ENCODE results near the gene MTF1. TPM values are rescaled to one million over a fixed set of nuclear protein-coding genes. Genes with fewer than 3 reads are reported as not detected.

Gene MTF1
- total RNA-seq, 1 experiment from 2014 or later: 21.2 TPM

- ATAC-seq (no peak), DNase-seq (ENCODE audit: low read depth, low spot score) (no peak)
- Histone ChIP-seq H2AFZ (ENCODE audit: low read depth, low read length, poor library complexity, severe bottlenecking) (no peak overlapping the region), H3K27me3 (ENCODE audit: insufficient read depth, low read length) (no peaks in the 10 kb centered on the region), H3K79me2 (ENCODE audit: insufficient read depth, low read length) (no peaks in the 10 kb centered on the region), H4K20me1 (ENCODE audit: insufficient read depth) (no peaks in the 10 kb centered on the region), H3K36me3 (ENCODE audit: control insufficient read depth in 1 of 2, insufficient read depth in 2 of 2, low read length in 2 of 2) (peaks cover 11 to 35% of the 10 kb centered on the region in 2 experiments), H3K4me2 (ENCODE audit: low read length) (no peak overlapping the region), H3K9me2 (ENCODE audit: insufficient read depth) (no peaks in the 10 kb centered on the region), H3K4me1 (ENCODE audit: control insufficient read depth in 1 of 2, insufficient read depth in 2 of 2, low read length in 2 of 2) (no peaks in the 10 kb centered on the region; a peak in 1 of 4 replicates), H3K27ac (ENCODE audit: low read depth, low read length) (no peak overlapping the region), H3K4me3 (replicated peaks in 1 of 2; ENCODE audit: low read depth in 1 of 2, low read length in 2 of 2) (no peak overlapping the region), H3K9ac (ENCODE audit: low read length) (no peak overlapping the region), H3K9me3 (ENCODE audit: control insufficient read depth in 1 of 2, insufficient read depth in 1 of 2, low read depth in 1 of 2, low read length in 2 of 2) (no peaks in the 10 kb centered on the region)
- ChIA-PET RAD21 (ENCODE audit: low non-redundant PET in 1 of 2, low total read pairs in 2 of 2, uncharacterized antibody in 2 of 2, unreplicated experiment in 2 of 2) (no interaction called here), POLR2A (no interaction called here), CTCF (no interaction called here)
- no TSS peak for BruUV-seq (replicated peaks)
- TF ChIP-seq POLR2AphosphoS5 (IDR thresholded peaks at IDR 0.05; ENCODE audit: low read depth, low read length): no peak
- TF ChIP-seq POLR2A (IDR thresholded peaks at IDR 0.05; ENCODE audit: borderline replicate concordance, extremely low read depth, insufficient read depth, insufficient read length): no peak
- TF ChIP-seq FOSL1 (IDR thresholded peaks at IDR 0.05; ENCODE audit: low read depth): no peak
- TF ChIP-seq EZH2phosphoT487 (IDR thresholded peaks at IDR 0.05; ENCODE audit: borderline replicate concordance): no peak
- no peak for TF ChIP-seq MAX (IDR thresholded peaks at IDR 0.05)
- TF ChIP-seq CTCF (IDR thresholded peaks at IDR 0.05 in 2 of 3, conservative IDR thresholded peaks at IDR 0.05 in 1 of 3; ENCODE audit: borderline replicate concordance in 1 of 3, insufficient read depth in 1 of 3, low read depth in 2 of 3, low read length in 2 of 3): no peak
- TF ChIP-seq EGR1 (IDR thresholded peaks at IDR 0.05; ENCODE audit: low read depth): no peak
- TF ChIP-seq CEBPB (IDR thresholded peaks at IDR 0.05; ENCODE audit: low read depth): no peak
- TF ChIP-seq CBX3 (IDR thresholded peaks at IDR 0.05; ENCODE audit: low read depth): no peak
- no peak for TF ChIP-seq REST (IDR thresholded peaks at IDR 0.05; ENCODE audit: low read depth)
- no peak for TF ChIP-seq EZH2 (IDR thresholded peaks at IDR 0.05)
- no peak for TF ChIP-seq ZBTB33 (IDR thresholded peaks at IDR 0.05; ENCODE audit: extremely low read depth, insufficient replicate concordance, low read length)
- TF ChIP-seq ZNF274 (IDR thresholded peaks at IDR 0.05; ENCODE audit: low read depth, low read length): no peak
- TF ChIP-seq ELF1 (IDR thresholded peaks at IDR 0.05; ENCODE audit: borderline replicate concordance, low read depth): no peak
- TF ChIP-seq ZFX (IDR thresholded peaks at IDR 0.05): no peak
- TF ChIP-seq TCF7L2 (IDR thresholded peaks at IDR 0.05; ENCODE audit: borderline replicate concordance, extremely low read depth, insufficient read depth, insufficient read length): no peak
- no peak for TF ChIP-seq YY1 (IDR thresholded peaks at IDR 0.05; ENCODE audit: extremely low read depth, insufficient replicate concordance, low read depth, low read length)
- no peak for TF ChIP-seq SIN3A (IDR thresholded peaks at IDR 0.05; ENCODE audit: low read depth)
- intact Hi-C loops (cut with micrococcal nuclease): no loop called here
Observed at GRCh38 chr1:37878071-37878470, 18.7 kb upstream of the MTF1 start.
